ENCODE measurements around the gene MAST4. TPM values are rescaled to one million over a fixed set of nuclear protein-coding genes. Genes with fewer than 3 reads are reported as not detected.

Gene MAST4
- total and polyA plus RNA-seq, 4 donors: 3.7 to 9.5 (median 6.5) TPM

DNA sequence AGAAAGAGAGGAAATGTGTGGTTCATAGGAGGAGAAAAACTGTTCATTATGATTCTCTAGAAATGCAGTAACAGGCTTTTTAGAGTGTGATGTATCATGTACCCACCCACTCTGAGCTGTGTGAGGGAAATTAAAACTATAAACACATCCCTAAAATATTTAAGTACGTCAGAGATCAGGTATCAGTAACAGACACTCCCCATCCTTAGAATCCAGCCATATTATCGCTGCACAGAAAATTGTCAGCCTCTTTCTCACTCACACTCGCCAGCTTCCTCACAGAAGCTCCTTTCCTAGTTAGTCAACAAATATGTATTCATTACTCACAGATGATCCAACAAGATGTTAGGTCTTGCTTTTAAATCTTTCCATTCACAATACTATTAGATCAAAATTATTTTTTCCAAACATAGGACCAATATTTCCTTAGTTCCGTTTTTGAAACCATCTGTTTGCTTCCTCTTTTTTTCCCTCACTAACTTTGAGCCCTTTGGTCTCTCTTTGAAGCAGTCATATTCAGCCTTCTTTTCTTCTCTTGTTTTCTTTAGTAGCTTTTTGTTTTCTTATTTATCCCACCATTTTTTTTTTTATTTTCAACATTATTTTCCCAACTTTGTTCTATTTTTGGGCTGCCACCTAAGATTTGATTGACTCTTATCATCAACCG is 13.6 kb upstream of the MAST4 start (continued):
- TF ChIP-seq, protein P1, sequence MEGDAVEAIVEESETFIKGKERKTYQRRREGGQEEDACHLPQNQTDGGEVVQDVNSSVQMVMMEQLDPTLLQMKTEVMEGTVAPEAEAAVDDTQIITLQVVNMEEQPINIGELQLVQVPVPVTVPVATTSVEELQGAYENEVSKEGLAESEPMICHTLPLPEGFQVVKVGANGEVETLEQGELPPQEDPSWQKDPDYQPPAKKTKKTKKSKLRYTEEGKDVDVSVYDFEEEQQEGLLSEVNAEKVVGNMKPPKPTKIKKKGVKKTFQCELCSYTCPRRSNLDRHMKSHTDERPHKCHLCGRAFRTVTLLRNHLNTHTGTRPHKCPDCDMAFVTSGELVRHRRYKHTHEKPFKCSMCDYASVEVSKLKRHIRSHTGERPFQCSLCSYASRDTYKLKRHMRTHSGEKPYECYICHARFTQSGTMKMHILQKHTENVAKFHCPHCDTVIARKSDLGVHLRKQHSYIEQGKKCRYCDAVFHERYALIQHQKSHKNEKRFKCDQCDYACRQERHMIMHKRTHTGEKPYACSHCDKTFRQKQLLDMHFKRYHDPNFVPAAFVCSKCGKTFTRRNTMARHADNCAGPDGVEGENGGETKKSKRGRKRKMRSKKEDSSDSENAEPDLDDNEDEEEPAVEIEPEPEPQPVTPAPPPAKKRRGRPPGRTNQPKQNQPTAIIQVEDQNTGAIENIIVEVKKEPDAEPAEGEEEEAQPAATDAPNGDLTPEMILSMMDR (IDR thresholded peaks at IDR 0.05; ENCODE audit: low read depth, low read length, missing input control): no peak
- TF ChIP-seq NR2F2 (IDR thresholded peaks at IDR 0.05) (no peak), HNF4G (IDR thresholded peaks at IDR 0.05) (no peak), RXRA (IDR thresholded peaks at IDR 0.05) (no peak)

DNA sequence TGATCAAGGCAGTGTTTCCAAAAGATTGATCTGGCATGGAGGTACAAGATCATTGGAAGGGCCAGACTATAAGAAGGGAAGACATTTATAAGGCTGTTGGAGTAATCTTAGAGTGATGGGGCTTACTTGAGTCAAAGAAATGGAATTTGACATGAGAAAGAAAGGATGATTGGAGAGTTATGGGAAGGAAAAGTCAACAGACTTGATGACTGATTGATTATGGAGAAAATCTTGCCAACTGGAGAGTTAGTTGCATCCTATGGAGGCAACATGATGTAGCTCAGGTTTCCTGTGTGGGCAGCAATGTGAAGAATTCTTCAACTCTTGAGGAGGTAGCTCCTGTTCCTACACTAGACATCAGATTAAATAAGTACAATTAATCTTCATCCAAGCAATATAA is 10.9 kb upstream of the MAST4 start:
- Histone ChIP-seq H3K27ac (ENCODE audit: low read depth in 1 of 2, low read length in 2 of 2) (no peak overlapping the region), H3K9me3 (ENCODE audit: control insufficient read depth in 4 of 4, low read length in 3 of 4) (no peaks in the 10 kb centered on the region), H3K36me3 (ENCODE audit: control insufficient read depth in 4 of 4, insufficient read depth in 3 of 4, low read depth in 1 of 4, low read length in 3 of 4) (no peaks in the 10 kb centered on the region), H3K4me1 (ENCODE audit: control insufficient read depth in 4 of 4, insufficient read depth in 4 of 4, low read length in 3 of 4) (no peaks in the 10 kb centered on the region), H3K27me3 (ENCODE audit: control insufficient read depth in 4 of 4, insufficient read depth in 4 of 4, low read length in 3 of 4) (peaks cover 0 to 2% (median 0%) of the 10 kb centered on the region in 4 donors), H3K4me3 (ENCODE audit: low read depth in 1 of 3, low read length in 3 of 3) (no peak overlapping the region), H3K9ac (ENCODE audit: low read depth in 1 of 2, low read length in 2 of 2) (no peak overlapping the region)
- no peak for TF ChIP-seq NR2F2 (IDR thresholded peaks at IDR 0.05)
- no peak for TF ChIP-seq FOXA1 (IDR thresholded peaks at IDR 0.05)
- TF ChIP-seq, protein P2, sequence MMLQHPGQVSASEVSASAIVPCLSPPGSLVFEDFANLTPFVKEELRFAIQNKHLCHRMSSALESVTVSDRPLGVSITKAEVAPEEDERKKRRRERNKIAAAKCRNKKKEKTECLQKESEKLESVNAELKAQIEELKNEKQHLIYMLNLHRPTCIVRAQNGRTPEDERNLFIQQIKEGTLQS (IDR thresholded peaks at IDR 0.05): no peak
- no peak for TF ChIP-seq TAF1 (conservative IDR thresholded peaks at IDR 0.05)
- TF ChIP-seq, protein P3, sequence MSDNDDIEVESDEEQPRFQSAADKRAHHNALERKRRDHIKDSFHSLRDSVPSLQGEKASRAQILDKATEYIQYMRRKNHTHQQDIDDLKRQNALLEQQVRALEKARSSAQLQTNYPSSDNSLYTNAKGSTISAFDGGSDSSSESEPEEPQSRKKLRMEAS (IDR thresholded peaks at IDR 0.05): no peak
- TF ChIP-seq, protein P4, sequence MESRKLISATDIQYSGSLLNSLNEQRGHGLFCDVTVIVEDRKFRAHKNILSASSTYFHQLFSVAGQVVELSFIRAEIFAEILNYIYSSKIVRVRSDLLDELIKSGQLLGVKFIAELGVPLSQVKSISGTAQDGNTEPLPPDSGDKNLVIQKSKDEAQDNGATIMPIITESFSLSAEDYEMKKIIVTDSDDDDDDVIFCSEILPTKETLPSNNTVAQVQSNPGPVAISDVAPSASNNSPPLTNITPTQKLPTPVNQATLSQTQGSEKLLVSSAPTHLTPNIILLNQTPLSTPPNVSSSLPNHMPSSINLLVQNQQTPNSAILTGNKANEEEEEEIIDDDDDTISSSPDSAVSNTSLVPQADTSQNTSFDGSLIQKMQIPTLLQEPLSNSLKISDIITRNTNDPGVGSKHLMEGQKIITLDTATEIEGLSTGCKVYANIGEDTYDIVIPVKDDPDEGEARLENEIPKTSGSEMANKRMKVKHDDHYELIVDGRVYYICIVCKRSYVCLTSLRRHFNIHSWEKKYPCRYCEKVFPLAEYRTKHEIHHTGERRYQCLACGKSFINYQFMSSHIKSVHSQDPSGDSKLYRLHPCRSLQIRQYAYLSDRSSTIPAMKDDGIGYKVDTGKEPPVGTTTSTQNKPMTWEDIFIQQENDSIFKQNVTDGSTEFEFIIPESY (IDR thresholded peaks at IDR 0.05): no peak
- TF ChIP-seq, protein P1 (IDR thresholded peaks at IDR 0.05; ENCODE audit: low read depth, low read length, missing input control): no peak
- no peak for TF ChIP-seq SP1 (IDR thresholded peaks at IDR 0.05)
- no peak for TF ChIP-seq HNF4G (IDR thresholded peaks at IDR 0.05)
- TF ChIP-seq GABPA (IDR thresholded peaks at IDR 0.05 in 1 of 2, conservative IDR thresholded peaks at IDR 0.05 in 1 of 2): no peak
- TF ChIP-seq EGR1 (IDR thresholded peaks at IDR 0.05; ENCODE audit: low read depth in 2 of 2): no peak
- no peak for TF ChIP-seq RAD21 (IDR thresholded peaks at IDR 0.05)
- no peak for TF ChIP-seq YY1 (IDR thresholded peaks at IDR 0.05)
- TF ChIP-seq, protein P5, sequence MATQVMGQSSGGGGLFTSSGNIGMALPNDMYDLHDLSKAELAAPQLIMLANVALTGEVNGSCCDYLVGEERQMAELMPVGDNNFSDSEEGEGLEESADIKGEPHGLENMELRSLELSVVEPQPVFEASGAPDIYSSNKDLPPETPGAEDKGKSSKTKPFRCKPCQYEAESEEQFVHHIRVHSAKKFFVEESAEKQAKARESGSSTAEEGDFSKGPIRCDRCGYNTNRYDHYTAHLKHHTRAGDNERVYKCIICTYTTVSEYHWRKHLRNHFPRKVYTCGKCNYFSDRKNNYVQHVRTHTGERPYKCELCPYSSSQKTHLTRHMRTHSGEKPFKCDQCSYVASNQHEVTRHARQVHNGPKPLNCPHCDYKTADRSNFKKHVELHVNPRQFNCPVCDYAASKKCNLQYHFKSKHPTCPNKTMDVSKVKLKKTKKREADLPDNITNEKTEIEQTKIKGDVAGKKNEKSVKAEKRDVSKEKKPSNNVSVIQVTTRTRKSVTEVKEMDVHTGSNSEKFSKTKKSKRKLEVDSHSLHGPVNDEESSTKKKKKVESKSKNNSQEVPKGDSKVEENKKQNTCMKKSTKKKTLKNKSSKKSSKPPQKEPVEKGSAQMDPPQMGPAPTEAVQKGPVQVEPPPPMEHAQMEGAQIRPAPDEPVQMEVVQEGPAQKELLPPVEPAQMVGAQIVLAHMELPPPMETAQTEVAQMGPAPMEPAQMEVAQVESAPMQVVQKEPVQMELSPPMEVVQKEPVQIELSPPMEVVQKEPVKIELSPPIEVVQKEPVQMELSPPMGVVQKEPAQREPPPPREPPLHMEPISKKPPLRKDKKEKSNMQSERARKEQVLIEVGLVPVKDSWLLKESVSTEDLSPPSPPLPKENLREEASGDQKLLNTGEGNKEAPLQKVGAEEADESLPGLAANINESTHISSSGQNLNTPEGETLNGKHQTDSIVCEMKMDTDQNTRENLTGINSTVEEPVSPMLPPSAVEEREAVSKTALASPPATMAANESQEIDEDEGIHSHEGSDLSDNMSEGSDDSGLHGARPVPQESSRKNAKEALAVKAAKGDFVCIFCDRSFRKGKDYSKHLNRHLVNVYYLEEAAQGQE (IDR thresholded peaks at IDR 0.05): no peak
- no peak for TF ChIP-seq FOXA2 (IDR thresholded peaks at IDR 0.05)
- no peak for TF ChIP-seq HNF4A (conservative IDR thresholded peaks at IDR 0.05)
- no peak for TF ChIP-seq RXRA (IDR thresholded peaks at IDR 0.05)
- no peak for TF ChIP-seq JUND (IDR thresholded peaks at IDR 0.05)
- no peak for DNase-seq (ENCODE audit: low spot score)

Measured in liver (tissue), 9 donors.